Right kidney (tissue), 1 donor: ENCODE measurements around the gene HDAC7.
"Not testable (repeated sequence)": the region's sequence is repeated elsewhere in the genome, so short reads cannot be mapped to it uniquely, and the experiment has no call there.

Experiments used
- DNase-seq: peaks from one replicate; pipeline ENCODE4 v3.0.0-alpha.2; 2016

HDAC7 gene

DNA sequence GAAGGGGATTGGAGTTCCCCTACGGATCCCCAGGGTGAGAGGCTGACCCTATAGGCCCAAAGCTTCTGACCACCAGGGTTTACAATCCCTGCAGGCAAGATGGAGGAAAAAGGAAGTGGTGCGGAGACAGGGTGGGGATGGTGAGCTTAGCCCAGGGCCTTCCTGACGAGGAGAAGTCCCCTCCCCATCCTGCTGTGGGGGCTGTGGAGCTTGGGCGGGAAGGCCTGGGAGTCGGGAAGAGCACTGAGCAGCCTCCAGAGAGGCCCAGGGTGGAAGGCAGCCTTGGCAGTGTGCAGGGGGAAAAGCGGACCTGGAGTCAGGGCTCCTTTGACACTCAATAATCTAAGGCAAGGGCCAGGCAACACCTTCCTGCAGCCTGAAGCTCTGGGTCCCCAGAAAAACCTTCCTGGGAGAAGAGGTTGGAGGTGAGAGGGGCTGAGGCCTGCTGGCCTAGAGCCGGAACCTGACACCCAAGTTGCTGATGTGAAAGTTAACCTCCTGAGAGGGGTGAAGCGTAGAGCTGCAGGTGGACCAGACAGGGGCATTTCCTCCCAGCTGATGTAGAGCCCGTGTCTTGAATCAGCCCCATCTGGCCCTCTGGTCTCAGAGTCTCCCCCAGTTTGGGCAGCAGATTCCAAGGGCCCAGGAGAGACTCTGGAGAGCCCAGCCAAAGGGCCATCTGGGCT, 6.0 kb downstream of the HDAC7 start:
- peak; percentile 69 for DNase-seq

GRCh38 chr12:47812797-47813510, 6.7 kb downstream of the HDAC7 start:
- peak; percentile 65 for DNase-seq

DNA sequence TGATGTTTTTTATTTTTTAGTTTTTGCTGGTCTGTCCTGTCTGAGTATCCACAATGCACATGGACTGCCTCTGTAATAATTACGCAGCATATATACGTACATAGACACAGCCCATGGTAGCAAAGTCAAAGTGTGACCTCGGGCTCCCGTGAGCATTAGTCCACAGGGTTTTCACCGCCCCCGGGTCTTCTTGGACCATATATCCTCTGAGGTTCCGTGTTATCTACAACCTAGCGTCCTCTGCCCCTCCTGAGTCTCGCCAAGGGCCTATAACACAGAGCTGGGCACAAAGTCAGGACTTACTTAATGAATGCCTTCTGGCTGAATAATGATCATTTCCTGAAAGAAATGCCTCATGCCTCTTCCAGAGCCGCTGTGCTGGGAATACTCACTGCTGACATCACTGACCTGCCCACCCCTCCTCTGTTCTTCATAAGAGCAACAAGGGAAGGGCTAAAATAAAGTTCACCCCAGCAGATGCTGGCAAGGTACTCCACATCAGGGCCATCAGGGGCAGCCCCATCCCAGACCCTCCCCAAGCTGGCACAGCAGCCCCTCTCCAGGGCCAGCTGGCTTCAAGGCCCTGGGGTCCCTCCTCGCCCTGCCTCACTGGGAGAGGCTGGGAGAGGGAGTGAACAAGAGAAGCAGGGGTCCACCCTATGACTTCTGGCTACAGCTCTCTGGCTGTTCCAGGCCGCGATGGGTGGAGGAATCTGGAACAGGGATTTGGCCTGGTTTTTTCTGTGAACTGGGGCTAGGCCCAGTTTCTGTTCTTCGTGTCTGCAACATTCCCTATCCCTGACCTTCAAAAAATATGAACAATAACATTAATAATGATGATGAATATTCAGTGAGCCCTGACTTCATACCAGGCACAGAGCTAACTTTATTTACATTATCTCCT, 7.9 kb downstream of the HDAC7 start:
- DNase-seq, result no peak

DNA sequence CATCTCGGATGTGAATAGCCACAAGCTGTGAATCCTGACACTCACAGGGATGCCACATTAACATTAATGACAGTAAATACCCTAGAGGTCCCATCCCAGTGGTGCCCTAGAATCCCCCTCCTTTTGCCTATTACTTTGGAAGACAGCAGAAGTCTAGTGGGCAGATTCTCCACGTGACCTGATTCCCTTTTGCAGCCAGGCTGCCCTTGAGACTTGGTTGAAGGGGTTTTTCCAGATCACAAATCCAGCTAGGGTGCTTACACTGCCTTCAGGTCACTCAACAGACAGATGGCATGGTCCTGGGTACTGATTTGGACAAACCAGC, 8.7 kb downstream of the HDAC7 start:
- DNase-seq, result no peak

GRCh38 chr12:47809518-47809917, 10.2 kb downstream of the HDAC7 start:
- DNase-seq, result not testable (repeated sequence)

GRCh38 chr12:47808574-47809365, 10.9 kb downstream of the HDAC7 start:
- DNase-seq, result no peak

- DNase-seq, result no peak
Measured at GRCh38 chr12:47808050-47808449, 11.7 kb downstream of the HDAC7 start.

DNA sequence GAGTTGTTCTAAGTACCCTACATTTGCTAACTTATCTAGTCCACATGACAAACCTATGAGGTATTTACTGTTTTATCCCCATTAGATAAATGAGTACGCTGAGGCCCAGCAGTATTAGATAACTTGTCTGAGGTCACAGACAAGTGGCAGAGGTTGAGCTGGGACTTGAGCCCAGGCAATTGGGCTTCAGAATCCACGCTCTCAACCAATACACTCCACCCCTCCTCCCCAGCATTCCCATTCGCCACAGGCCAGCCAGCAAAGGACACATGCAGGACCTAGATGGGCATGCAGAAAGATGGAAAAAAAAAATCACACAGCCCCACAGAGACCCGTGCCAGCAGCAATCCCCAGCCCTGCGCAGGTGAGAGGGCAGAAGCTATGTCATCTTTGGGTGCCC, 12.4 kb downstream of the HDAC7 start:
- no peak for DNase-seq

DNA sequence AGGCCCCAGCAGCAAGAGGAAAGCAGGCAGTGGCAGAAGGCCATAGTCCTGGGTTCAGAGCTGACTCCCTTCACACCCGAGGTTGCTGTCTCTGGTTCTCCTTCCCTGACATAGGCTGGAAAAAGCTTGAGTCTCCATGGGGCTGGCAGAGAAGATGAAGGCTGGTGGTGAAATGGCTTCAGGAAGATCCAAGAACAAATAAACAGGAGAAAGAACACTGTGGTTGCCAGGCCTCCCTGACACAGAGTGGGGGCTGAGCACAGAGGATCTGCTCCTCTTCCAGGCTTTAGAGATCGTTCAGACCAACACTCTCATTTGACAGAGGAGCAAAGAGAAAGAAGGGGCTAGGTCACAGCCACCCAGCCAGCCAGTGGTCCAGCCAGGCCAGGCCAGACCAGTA, 14.3 kb downstream of the HDAC7 start:
- no peak for DNase-seq

DNA sequence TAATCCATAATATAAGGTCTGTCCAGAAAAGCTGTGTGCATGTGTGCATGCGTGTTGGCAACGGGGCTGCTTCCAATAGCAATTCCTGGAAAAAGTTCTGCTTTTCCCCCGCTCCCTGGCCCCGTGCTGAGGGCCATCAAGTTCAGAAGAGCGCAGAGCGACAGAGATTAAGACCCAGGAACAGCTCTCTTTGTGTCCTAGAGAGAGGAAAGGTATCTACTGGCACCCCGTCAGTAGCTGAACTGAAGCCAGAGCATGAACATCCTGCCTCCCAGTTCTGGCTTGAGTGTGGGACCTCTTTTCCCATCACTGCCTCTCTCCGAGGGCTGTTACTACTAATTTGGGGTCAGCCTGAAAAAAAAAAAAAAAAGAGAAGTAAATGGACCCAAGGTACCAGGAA, 15.5 kb downstream of the HDAC7 start:
- no peak for DNase-seq

DNA sequence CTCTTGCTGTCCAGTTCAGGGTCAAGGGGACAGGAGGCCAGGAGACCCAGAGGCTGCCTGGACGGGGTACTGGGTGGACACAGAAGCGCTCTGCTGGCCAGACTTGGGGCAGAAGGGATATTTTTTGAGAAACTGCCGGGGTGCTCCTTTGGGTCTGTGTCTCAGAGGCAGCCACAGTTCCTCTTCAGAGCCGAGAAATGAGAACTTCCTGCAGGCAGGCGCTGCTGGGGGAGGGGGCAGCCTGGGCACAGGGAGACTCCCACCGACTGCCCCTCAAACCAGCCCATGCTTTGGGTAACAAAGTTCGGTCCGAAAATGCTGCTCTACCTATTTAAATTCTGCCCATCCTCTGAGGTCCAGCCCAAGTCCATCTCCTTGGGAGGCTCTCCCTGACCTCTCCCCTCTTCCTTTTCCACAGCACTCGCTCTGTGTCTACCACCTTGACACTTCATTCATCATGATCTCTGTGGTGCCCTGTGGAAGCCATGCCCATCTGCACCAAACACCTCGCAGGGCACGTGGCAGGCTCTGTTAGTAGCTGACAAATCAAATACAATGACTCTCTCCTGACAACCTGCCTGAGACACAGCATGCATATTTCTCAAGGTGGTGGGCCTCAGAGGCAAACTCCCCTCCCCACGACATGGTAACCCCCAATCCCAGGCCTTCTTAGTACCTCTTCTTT, 16.4 kb downstream of the HDAC7 start:
- DNase-seq, result no peak

- DNase-seq, result no peak
Measured at GRCh38 chr12:47802312-47802711, 17.4 kb downstream of the HDAC7 start.

DNA sequence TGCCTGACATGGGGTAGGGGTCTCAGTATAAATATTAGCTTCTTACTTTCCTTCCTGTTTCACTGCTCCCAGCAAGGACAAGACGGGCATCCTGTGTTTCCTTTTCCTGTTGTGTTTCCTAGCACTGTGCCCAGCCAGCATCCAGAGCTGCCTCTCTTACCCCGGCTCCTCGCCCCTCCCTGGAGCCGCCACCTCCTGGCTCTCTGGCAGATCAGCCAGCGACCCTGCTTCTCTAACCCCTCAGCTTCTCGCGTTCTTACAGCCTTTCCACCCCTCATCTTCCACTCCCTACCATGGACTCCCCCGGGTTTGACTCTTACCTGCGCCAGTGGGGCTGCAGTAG, 17.8 kb downstream of the HDAC7 start:
- DNase-seq, result no peak

- no peak for DNase-seq
Measured at GRCh38 chr12:47801170-47801903, 18.4 kb downstream of the HDAC7 start.

- no peak for DNase-seq
Measured at GRCh38 chr12:47800582-47800981, 19.1 kb downstream of the HDAC7 start.

DNA sequence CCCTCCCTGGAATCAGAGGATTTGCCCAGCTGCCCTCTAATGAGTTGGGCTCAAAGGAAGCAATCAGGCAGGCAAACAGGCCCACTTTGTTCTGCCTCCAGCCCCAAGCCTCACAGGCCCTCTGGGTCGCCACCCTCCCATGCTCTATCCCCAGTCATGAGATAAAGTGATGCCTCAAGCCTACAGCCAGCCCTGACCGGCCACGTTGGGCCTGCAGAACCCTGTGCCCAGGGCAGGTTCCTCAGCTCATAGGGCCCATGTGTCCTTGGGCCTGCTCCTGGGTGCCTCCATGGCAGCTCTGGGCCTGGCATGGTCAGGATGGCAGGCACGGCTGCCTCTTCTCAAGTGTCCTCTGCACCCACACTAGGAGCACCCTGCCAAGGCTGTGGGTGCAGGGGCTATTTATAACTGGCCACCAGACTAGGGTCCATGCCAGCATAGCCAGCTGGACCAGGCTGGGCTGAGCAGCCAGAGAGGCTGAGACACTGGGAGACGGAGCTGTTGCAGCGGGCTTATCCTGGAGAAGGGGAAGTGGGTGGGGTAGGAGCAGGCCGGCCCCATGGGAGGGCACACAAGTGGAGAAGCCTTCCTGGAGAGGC, 20.2 kb downstream of the HDAC7 start:
- no peak for DNase-seq

DNA sequence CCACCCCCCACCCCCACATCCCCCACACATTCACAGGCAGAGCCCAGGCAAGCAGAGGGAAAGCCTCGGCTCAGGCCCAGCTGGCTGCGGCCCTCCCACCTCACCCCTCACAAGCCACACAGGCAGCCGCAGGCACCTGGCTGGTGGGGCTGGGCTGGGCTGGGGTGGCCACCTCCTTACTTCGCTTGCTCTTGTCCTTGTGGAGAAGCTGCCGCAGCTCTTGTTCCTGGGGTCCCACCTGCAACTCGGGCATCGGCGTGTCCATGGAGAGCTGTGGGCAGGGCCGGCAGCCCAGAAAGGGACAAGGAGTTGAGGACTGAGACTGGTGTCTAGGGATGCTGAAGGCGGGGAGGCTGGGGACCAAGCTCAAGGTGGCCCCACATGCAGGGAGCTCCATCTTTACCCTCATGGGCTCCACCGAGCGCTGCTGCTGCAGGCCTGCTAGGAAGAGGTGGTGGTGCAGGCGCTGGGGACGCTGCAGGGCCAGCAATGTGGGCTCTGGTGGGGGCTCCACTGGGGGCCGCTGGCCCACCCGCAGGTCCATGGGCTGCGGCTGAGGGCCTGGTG, 21.2 kb downstream of the HDAC7 start:
- no peak for DNase-seq

DNA sequence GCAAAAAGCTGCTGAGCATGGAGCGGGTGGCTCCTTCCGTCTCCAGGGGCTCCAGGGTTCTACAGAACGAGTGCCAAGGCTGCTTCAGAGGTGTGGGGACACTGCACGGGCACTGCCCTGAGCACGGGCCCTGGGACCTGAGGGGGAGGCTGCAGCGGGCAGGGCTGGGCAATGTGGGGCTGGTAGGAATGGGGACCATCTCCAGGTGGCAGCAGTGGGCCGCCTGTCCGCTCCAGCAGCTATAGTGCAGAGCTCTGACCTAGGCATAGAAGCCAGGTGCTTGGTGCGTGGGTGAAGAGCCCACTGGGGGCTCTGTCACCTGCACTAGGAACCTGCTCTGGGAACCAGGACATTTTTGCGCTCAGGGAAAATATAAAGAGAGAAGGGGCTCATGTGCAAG, 22.3 kb downstream of the HDAC7 start:
- no peak for DNase-seq

DNA sequence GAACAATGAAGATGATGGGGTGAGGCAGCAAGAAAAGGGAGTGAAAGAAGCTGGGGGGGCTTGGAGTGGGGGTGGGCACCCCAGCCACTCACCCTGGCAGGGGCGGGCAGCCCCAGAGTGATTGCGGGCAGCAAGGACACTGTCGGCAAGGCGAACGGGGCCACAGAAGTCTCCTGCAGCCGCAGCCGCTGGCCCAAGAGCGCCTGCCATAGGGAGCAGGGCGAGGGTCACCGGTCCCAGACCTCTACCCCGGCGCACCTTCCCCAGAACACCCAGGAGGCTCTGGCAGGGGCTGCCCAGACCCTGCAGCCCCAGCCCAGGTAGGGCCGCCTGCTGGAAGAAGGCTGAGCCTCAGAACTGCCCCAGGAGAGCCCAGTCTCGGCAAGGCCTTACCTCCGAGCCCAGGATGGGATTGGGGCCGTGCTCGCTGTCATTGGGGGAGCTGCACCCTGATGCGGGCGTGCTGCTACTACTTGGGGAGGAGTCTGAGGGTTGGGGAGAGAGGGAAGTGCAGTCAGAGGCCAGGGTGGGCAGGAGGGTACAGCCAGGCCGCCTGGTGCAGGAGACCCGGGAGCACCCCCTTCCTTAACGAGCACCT, 23.8 kb downstream of the HDAC7 start:
- DNase-seq, result no peak
